Measurements from ENCODE around the gene TAB2. TPM values are rescaled to one million over a fixed set of nuclear protein-coding genes. Genes with fewer than 3 reads are reported as not detected.

Gene TAB2
- total RNA-seq, 2 donors from 2014 or later = 25.7 to 26.2 TPM

- Histone ChIP-seq H3K4me3 (no peak overlapping the region), H3K36me3 (replicated peaks in 1 of 2; ENCODE audit: insufficient read depth in 1 of 2, low read depth in 2 of 2) (no peaks in the 10 kb centered on the region), H3K9me3 (no peaks in the 10 kb centered on the region), H3K27ac (no peak overlapping the region), H3K4me1 (peaks cover 9% of the 10 kb centered on the region), H3K27me3 (no peaks in the 10 kb centered on the region)
- WGBS, 2 donors = 87 to 90% methylated on average over 3 of the region's 3 CpGs
- no peak for ATAC-seq
- no peak for DNase-seq
- intact Hi-C loops (cut with DNase I) = no loop called here
- TF ChIP-seq POLR2A (IDR thresholded peaks at IDR 0.05) (no peak), CTCF (IDR thresholded peaks at IDR 0.05) (no peak)
These were observed 119.7 kb downstream of the TAB2 start for GRCh38 chr6:149437212-149437611.

- intact Hi-C loops (cut with DNase I) = no loop called here
- WGBS, 2 donors = 70 to 81% methylated on average over 3 of the region's 3 CpGs
- DNase-seq (no peak), ATAC-seq (no peak)
- TF ChIP-seq CTCF (IDR thresholded peaks at IDR 0.05) (no peak), POLR2A (IDR thresholded peaks at IDR 0.05) (no peak)
- Histone ChIP-seq H3K4me3 (no peak overlapping the region), H3K27ac (no peak overlapping the region), H3K4me1 (peaks cover 9% of the 10 kb centered on the region), H3K9me3 (no peaks in the 10 kb centered on the region), H3K27me3 (no peaks in the 10 kb centered on the region), H3K36me3 (replicated peaks in 1 of 2; ENCODE audit: insufficient read depth in 1 of 2, low read depth in 2 of 2) (no peaks in the 10 kb centered on the region)
These were observed 121.3 kb downstream of the TAB2 start for GRCh38 chr6:149438855-149439254.

GRCh38 chr6:149439626-149440025, 122.1 kb downstream of the TAB2 start:
- intact Hi-C loops (cut with DNase I) = no loop called here
- no peaks in the 10 kb centered on the region for H3K9me3 ChIP-seq
- WGBS, 2 donors = 92 to 100% methylated on average over 1 of the region's 1 CpG

GRCh38 chr6:149440735-149441671, 123.5 kb downstream of the TAB2 start:
- DNase-seq (no peak), ATAC-seq (no peak)
- no peaks in the 10 kb centered on the region for H3K36me3 ChIP-seq (replicated peaks in 1 of 2; ENCODE audit: insufficient read depth in 1 of 2, low read depth in 2 of 2)

More at GRCh38 chr6:149439626-149440025, 122.1 kb downstream of the TAB2 start:
- Histone ChIP-seq H3K36me3 (replicated peaks in 1 of 2; ENCODE audit: insufficient read depth in 1 of 2, low read depth in 2 of 2) (no peaks in the 10 kb centered on the region), H3K4me1 (peaks cover 9% of the 10 kb centered on the region), H3K27me3 (no peaks in the 10 kb centered on the region), H3K27ac (no peak overlapping the region), H3K4me3 (no peak overlapping the region)
- DNase-seq = no peak
- no peak for ATAC-seq
- TF ChIP-seq CTCF (IDR thresholded peaks at IDR 0.05) = no peak
- TF ChIP-seq POLR2A (IDR thresholded peaks at IDR 0.05) = no peak

More at GRCh38 chr6:149440735-149441671, 123.5 kb downstream of the TAB2 start:
- no peak for TF ChIP-seq POLR2A (IDR thresholded peaks at IDR 0.05)
- no peak for TF ChIP-seq CTCF (IDR thresholded peaks at IDR 0.05)
- intact Hi-C loops (cut with DNase I) = no loop called here
- Histone ChIP-seq H3K4me1 (peaks cover 9% of the 10 kb centered on the region), H3K9me3 (no peaks in the 10 kb centered on the region), H3K27ac (peak overlapping the region in 1 of 4 donors; percentile 24), H3K27me3 (no peaks in the 10 kb centered on the region), H3K4me3 (no peak overlapping the region)
- 82 to 85% methylated on average over 16 of the region's 16 CpGs for WGBS, 2 donors

Measured in body of pancreas (tissue), 4 donors.